HS-27A (cell line): ENCODE measurements around the gene PLPP4.

Source experiments
- DNase-seq: peaks from one replicate; pipeline ENCODE4 v3.0.0-alpha.2; 2012; ENCODE audit warnings: low read depth, missing footprints

PLPP4 gene

GRCh38 chr10:120456626-120457430, at the start of gene PLPP4:
TSS of gene PLPP4 (plus strand) at chr10:120457227. CDS start at chr10:120457306, 79 bp downstream.
- no peak for DNase-seq

- no peak for DNase-seq
These were observed 47.2 kb upstream of the PLPP4 start for GRCh38 chr10:120409816-120410215.

GRCh38 chr10:120414946-120415345, 42.1 kb upstream of the PLPP4 start:
- no peak for DNase-seq

- DNase-seq = no peak
These were observed 41.2 kb upstream of the PLPP4 start for GRCh38 chr10:120415709-120416330.

GRCh38 chr10:120420421-120420820, 36.6 kb upstream of the PLPP4 start:
- no peak for DNase-seq

GRCh38 chr10:120421250-120421649, 35.8 kb upstream of the PLPP4 start:
- DNase-seq = no peak

GRCh38 chr10:120422457-120422856, 34.6 kb upstream of the PLPP4 start:
- DNase-seq = no peak

GRCh38 chr10:120423431-120424197, 33.4 kb upstream of the PLPP4 start:
- no peak for DNase-seq

GRCh38 chr10:120424198-120424464, 32.9 kb upstream of the PLPP4 start:
- no peak for DNase-seq

GRCh38 chr10:120426306-120426705, 30.7 kb upstream of the PLPP4 start:
- DNase-seq = no peak

GRCh38 chr10:120428754-120429153, 28.3 kb upstream of the PLPP4 start:
- DNase-seq = no peak

- no peak for DNase-seq
These were observed 27.6 kb upstream of the PLPP4 start for GRCh38 chr10:120429395-120429794.

GRCh38 chr10:120431251-120431651, 25.8 kb upstream of the PLPP4 start:
- DNase-seq = no peak

GRCh38 chr10:120432209-120432608, 24.8 kb upstream of the PLPP4 start:
- DNase-seq = no peak

- no peak for DNase-seq
These were observed 23.9 kb upstream of the PLPP4 start for GRCh38 chr10:120433141-120433540.

- DNase-seq = no peak
These were observed 20.5 kb upstream of the PLPP4 start for GRCh38 chr10:120436439-120437112.

- DNase-seq = no peak
These were observed 19.5 kb upstream of the PLPP4 start for GRCh38 chr10:120437541-120437940.

GRCh38 chr10:120451968-120452367, 5.1 kb upstream of the PLPP4 start:
- DNase-seq = no peak

GRCh38 chr10:120453319-120453718, 3.7 kb upstream of the PLPP4 start:
- no peak for DNase-seq

GRCh38 chr10:120453886-120454285, 3.1 kb upstream of the PLPP4 start:
- DNase-seq = no peak

GRCh38 chr10:120455004-120455403, 2.0 kb upstream of the PLPP4 start:
- DNase-seq = no peak

- no peak for DNase-seq
These were observed 1.4 kb upstream of the PLPP4 start for GRCh38 chr10:120455606-120456005.
